ENCODE data around the gene LIMS2.

Gene LIMS2

DNA sequence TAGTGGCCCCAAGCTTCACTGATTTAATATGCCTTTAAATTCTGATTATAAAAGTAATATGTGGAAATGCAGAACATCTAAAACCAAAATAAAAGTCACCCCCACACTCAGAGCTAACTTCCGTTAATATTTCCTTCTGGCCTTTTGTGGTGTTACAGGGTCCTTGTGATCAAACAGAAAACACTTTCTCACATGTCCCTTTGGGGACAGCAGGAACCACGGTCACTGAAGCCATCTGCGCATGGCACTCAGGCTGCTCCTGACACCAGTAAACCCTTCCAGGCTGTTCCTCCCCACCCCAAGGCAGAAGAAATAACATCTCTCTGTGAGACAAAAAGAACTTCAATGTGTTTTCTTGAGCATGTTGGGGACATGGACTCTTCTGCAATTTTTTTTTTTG is 54.5 kb downstream of the LIMS2 start:
- DNase-seq (ENCODE audit: low read depth): no peak

DNA sequence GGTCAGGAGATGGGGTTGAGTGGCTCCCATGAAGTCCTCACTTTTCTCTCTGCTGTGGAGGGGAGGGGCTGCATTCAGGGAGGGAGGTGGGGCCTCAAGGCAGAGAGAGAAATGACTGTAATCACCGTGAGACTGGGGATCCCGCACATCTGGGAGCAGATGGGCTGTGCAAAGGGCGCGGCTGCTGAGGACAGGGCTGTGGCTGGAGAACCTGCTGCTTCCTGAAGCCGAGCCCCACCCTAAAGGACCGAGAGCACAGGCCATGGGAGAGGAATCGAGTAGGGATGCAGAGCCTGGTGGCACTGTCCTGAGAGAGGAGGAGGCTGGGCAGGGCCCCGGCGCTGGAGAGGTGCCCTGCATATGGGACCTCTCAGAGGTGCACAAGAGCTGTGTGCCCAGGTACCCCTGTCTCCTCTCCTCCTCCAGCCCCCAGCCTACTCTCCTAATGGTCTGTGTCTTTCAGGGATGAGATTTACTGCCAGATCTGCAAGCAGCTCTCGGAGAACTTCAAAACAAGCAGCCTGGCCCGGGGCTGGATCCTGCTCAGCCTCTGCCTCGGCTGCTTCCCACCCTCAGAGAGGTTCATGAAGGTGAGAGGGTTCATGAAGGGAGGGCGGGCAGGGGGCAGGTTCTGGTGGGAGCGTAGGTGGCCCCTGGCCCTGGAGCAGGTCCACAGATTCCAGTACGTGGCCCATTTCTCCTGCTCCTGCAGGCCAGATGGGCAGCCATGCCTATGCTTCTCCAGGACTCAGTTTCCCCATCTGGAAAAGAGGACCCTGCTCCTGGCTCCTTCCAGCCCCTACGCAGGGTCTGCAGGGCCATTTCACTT is 55.2 kb downstream of the LIMS2 start:
- DNase-seq (ENCODE audit: low read depth): no peak

DNA sequence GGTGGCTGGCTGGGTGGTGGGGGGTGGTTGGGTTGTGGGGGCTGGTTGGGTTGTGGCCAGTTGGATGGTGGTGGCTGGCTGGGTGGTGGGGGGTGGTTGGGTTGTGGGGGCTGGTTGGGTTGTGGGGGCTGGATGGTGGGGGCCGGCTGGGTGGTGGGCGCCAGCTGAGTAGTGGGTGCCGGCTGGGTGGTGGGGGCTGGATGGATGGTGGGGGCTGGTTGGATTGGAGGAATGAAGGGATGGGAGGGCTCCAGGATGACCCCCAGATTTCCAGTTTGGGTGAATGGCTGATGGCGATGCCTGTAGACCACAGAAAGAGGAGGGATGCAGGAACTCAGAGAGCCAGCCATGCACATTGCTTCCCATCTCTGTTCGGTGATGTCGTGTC is 56.1 kb downstream of the LIMS2 start:
- no peak for DNase-seq (ENCODE audit: low read depth)

DNA sequence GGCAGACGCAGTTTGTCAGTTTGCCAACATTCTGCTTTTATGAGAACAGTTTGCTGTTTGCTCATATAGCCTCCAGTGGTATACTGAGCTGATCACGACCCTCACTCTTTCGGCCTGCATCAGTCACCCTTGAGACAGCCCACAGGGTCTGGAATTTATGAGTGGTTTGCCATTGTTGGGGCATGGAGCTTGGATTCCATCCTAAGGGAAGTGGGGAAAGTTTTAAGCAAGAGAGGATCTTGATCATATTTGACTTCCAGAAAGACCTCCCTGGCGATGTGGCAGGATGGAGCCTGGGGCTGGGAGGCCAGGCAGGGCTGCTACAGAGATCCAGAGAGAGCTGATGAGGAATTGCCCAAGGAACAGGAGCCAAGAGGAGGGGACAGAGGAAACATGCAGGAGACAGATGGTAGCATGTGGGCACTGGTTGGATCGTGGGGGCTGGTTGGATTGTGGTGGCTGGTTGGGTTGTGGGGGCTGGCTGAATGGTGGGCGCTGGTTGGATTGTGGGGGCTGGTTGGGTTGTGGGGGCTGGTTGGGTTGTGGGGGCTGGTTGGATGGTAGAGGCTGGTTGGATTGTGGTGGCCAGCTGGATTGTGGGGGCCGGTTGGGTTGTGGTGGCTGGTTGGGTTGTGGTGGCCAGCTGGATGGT is 56.7 kb downstream of the LIMS2 start:
- DNase-seq (ENCODE audit: low read depth): no peak

DNA sequence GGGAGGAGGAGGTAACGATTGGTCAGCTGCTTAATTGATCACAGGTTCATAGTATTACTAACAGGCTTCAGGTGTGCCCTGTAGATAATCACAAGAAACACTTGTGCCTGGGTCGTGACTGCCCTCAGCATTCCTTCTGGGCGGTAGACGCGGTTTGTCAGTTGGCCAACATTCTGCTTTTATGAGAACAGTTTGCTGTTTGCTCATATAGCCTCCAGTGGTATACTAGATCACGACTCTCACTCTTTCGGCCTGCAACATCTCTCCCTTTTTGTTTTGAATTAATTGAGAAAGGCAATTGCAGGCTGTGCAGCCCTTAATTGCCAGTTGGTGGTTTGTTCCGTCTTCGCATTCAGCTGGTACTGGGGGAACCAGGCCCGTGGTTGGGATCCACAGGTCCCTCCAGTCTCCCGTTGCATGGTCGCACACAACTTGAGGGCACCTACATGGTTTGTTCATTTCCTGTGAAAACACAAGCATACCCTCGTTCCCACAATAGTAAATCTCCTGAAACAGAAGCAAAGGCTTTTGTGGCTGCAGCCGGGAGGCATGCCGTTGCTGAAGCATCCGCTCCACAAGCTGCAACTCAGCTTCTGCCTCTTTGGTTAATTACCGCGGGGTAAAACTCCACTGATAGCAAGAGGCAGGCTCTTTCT is 59.7 kb downstream of the LIMS2 start:
- no peak for DNase-seq (ENCODE audit: low read depth)

DNA sequence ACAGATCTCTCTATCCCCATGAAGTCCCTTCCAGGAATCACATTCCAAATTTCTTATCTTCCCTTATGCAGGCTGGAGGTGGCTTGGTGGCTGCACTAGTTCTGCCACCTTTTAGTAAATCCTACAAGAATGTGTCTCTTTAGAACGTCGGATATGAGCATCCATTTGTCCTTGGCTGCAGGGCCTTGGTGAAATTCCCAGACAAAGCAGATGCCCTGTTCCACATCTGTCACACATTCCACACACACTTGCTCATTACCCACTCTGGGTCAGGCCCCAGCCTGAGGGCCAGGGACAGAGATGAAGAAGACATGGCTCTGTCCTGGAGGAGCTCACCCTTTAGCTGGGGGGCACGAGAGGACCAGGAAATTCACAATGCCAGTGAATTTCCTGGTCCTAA is 60.6 kb downstream of the LIMS2 start:
- no peak for DNase-seq (ENCODE audit: low read depth)

DNA sequence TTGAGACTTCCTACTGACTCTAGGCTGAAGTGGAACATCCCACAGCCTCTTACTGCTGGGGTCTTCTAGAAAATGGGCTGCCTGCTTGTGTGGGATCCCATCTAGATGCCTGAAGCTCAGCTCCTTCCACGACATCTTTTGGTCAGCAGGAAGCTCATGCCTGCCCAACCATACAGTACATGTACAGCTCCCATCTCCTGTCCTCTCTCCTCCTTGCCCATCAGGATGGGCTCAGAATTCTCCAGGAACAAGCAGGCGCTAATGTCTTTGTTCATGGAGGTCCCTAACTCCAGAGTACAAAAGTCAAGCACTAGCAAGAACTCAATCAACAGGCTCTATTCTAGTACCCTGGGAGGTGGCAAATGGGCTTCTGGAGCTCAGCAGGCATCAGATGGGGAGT is 61.1 kb downstream of the LIMS2 start:
- DNase-seq (ENCODE audit: low read depth): no peak

DNA sequence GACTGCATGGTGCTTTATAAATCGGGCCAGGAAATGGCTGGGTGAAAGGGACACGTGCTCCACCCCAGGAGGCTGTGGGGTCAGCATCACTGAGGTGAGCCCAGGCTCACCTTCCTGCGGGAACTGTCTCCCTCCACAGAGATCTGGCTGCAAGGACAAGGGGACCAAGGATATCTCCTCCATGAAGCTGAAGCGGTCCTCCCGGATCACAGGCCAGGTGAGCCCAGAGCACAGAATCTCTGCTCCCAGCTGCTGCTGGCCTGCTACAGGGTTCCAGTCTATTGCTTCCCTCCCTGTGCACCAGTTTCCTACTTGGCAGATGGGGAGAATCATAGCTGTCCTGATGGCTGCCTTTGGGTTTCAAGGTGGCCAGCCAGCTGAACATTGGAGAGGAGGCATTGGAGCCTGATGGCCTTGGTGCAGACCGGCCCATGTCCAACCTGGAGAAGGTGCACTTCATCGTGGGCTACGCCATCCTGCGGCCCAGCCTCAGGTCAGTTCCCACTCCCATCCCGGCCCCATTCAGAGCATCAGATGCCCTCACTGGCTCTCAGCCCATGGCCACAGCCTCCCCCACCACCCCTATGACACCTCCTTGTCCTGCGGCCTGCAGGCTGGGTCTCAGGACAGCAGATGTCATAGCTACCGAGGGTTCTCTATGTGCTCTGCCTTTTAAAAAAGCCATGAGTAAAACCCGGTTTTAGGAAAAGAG is 63.1 kb downstream of the LIMS2 start:
- DNase-seq (ENCODE audit: low read depth): no peak

DNA sequence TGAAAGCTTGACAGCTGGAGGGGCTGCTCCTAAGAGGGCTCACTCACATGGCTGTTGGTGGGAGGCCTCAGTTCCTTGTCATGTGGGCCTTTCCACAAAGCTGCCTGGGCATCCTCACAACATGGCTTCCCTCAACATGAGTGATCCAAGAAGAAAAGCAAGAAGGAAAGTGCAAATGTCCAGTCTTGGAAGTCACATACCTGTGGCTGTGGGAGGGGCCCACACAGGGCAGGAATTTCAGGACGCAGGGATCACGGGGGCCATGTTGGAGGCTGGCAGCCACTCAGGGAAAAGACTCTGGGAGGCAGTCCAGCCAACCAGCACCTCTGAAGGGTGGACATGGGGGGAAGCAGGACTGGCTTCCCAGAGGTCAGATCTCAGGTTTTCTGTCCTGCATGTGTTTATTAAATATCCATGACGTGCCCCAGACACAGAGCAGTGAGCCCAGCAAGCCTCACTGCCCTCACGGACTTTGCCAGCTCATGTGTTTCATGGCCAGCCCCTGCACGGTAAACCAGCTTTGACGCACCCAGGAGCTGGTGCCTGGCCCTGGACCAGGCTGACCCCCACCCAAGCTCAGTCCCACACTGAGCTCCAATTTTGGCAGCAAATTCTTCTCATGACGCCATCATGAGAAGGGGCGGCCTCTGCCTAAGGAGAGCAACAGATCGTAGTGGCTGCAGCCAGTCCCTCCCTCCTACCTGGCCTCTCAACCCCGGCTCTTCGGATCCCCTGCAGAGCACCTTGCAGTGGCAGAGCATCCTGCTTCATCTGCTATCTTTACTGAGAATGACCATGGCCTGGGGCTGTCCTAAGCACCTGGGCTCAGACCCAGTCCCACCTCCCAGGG is 64.0 kb downstream of the LIMS2 start:
- no peak for DNase-seq (ENCODE audit: low read depth)

DNA sequence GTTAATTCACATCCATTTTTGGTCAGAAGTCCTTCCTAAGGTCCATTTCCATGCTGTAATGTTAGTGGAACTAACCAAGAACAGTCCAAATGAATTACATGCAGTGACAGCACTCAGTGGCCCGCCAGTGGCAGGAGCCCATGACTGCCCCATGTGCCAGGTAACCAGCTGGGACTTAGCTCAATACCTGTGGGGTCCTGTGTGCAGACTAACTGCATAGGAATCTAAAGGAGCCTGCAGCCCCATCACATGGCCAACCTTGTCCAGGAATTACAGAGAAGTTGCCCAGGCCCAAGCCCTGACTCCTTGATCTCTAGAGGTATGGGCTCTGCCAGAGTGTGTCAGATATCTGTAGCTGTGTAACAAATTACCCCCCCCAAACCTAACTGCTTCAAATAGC is 64.8 kb downstream of the LIMS2 start:
- no peak for DNase-seq (ENCODE audit: low read depth)

DNA sequence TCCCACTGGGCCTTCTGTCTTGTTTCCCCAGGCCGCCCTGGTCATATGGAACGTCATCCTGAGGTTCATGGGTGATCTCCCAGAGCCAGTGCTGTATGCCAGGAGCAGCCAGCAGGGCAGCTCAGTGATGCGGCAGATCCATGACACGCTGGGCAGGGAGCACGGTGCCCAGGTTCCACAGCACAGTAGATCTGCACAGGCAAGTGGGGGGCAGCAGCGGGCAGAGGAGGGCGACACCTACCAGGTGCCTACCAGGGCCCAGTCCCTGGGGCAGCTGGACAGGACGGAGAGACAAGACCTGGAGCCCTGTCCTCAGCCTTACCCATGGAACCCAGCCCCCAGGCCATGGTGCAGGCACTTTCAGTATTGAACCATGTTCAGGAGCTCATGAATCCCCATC is 65.5 kb downstream of the LIMS2 start:
- DNase-seq (ENCODE audit: low read depth): no peak

DNA sequence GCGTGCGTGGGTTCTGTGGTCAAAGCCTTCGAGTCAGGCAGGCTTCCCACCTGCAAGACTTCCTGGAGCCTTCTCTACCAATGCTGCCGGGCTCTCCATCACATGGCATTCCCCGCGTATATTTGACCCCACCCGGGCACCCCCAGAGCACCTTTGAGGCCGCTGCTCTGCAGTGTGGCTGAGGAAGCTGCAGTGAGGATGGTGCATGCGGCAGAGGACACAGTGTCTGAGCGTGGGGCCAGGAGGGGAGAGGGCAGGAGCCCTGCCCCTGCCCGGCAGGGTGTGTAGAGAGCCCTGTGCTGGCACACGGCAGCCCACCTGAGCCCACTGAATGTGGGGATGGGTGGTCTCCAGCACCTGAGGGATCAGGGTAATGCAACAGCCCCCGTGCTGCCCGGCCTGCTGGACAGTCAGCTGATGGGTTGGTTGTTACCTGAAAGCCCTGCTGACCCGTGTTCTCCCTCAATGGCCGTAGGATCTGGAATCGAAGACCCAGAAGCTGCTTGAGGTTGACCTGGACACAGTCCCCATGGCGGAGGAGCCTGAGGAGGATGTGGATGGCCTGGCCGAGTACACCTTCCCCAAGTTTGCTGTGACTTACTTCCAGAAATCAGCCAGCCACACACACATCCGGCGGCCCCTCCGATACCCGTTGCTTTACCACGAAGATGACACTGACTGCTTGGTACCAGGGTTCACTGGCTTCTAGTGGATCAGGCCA is 66.1 kb downstream of the LIMS2 start:
- no peak for DNase-seq (ENCODE audit: low read depth)

DNA sequence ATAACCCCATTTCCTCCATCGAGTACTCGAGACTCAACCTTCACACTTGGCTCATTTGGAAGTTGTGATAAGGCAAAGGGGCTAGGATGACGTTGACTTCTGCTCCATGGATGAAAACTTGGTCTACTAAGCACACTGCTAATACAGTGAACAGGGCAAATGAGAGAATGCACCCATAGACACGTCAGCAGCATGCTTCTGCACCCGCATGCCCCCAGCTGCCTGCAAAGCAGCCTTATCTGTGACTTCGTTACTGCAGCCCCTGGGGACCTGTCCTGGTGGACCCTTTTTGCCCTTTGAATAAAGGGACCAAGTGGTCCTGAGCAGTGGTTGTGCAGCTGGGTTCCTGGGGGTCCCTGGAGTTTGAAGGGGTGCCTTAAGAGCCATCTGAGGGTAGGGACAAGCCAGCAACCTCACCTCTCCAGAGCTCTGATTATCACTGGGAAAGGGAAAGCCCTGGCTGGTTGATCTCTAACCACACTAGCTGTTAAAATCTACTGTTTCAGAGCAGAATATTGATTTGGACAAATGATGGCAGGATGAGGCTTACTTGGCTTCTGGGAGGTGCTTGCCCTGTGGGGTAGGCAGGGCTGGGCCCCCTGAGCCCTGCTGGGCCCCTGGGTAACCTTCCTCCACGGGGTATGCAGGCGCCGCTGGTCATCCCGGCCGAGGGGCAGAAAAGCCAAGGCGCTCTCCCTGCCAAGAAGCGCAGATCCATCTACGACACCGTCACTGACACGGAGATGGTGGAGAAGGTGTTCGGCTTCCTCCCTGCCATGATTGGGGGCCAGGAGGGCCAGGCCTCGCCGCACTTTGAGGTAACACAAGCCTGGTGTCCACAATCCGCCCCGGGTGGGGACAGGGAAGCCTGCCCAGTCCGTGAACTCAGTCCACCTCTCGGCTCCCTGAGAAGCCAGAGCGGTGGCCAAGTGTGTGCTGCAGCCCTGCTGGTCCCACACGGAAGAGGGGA is 67.0 kb downstream of the LIMS2 start:
- DNase-seq (ENCODE audit: low read depth): no peak

DNA sequence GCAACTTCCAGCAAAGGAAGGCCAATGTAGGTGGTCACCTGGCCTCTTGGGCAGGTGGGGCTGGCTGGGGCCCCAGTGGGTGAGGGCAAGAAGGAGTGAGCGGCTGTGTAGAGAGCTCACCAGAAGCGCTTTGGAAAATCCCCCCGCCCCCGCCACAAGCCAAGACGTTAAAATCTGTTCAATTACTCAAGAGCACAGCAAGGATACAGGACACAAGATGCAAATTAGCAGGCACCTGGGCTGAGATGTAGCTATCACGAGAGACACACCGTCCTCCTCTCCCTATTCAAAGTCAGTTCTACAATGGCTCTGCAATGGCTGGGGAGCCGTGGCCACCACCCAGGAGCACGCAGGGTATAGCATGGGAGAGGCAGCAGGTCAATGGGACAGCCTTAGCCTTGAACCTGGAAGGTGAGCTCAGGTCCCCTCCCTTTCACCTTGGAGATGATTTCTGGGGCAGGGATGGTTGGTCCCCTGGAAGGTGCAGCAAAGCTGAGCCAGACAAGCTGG is 67.9 kb downstream of the LIMS2 start:
- no peak for DNase-seq (ENCODE audit: low read depth)

DNA sequence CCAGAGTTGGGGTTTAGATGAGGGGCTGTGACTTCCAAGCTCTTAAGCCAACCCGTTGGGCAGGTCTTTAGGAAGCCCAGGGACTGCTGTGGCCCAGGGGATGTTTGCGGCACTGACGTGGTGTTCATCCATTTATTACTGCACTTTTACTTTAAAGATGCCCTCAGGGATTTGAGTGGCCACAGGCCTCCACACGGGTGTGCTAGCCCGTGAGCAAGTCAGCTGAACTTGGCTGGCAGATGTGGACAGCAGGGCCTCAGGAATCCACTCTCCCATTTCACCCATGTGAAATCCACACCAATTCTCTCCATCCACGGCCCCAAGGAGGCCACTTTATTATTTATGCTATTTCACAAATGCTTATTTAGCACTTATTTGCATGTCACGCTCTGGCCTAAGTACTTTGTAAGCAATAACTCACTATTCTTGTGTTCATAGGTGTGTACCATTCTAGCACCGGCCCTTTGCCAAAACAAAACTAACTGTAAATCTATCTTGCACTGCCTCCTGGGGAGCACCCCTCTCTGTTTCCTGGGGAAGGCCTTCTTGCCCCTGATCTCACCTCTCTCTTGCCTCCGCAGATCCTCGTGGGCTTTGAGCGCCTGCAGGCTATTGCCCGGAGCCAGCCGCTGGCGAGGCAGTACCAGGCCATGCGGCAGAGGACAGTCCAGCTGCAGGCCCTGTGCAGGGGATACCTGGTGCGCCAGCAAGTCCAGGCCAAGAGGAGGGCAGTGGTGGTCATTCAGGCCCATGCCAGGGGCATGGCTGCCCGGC is 68.5 kb downstream of the LIMS2 start:
- DNase-seq (ENCODE audit: low read depth): no peak

DNA sequence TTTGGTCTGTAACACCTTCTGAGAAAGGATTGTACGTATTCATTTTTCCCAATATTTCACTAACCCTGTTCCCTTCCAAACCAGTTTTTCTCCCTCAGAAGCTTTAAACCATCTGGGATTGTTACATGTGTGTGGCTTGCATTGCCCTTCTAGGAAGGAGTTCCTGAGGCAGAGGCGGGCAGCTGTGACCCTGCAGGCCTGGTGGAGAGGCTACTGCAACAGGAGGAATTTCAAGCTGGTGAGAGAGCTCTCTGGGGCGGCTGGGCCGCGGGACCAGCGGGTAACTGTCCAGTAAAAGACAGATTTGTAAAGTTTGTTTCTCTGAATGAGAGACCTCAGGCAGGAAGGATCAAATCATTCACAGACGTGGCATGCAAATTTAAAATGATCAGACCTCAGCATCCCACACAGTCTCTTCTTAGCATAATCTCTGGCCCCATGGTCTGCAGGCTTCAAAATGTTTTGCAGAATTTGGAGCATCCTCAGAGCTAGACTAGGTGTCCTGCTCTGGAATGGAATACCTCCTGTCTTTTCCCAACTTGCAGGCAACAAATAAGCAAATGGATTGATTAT is 69.6 kb downstream of the LIMS2 start:
- no peak for DNase-seq (ENCODE audit: low read depth)

DNA sequence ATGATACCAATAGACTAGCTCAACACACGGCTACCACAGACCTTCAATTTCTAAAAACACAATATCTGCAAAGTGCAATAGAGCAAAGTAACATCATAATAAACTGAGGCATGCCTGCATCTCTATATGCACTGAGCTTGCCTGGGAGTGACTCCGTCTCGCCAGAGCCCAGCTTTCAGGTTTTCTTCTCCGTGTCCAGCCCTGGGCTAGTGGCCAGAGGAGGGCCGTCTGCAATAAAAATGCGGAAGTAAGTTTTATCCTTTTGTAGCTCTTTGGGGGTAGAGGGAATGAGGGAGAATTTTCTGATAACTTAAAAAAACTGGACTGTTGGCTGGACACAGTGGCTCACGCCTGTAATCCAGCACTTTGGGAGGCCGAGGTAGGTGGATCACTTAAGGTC is 70.3 kb downstream of the LIMS2 start:
- no peak for DNase-seq (ENCODE audit: low read depth)

DNA sequence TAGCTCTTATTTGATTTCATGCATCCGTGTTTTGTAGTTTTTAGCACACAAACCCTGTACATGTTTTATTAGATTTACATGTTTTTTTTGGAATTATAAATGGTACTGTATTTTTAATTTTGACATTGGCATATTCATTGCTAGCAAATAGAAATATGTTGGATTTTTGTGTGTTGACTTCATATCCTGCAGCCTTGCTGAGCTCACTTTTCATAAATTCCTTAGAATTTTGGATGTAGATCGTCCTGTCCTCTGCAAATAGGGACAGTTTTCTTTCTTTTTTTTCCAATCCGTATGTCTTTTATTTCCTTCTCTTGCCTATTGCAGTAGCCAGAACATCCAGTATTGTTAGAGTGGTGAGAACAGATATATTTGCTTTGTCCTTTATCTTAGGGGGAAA is 76.1 kb downstream of the LIMS2 start:
- no peak for DNase-seq (ENCODE audit: low read depth)

DNA sequence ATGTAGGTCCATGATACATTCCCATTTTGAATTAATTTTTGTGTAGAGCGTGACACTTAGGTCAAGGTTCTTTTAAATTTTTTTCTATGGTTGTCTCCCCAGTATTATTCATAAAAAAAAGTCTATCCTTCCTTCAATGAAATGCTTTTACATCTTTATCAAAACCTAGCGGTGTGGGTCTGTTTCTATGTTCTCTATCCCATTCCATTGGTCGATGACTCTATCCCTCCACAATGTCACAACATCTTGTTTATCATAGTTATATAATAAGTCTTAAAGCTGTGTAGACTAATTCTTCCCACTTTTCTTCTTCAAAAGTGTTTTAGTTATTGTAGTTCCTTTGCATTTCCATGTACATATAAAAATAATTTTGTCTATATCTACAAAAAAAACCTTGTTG is 76.6 kb downstream of the LIMS2 start:
- no peak for DNase-seq (ENCODE audit: low read depth)
